GM10266 (cell line): Measurements from ENCODE around the gene KATNB1.

Experiments used
- DNase-seq: peaks from one replicate; pipeline ENCODE4 v3.0.0; 2012; ENCODE audit errors: extremely low spot score
- CTCF ChIP-seq: IDR thresholded peaks from 2 replicates; pipeline ENCODE4 v1.5.1; 2012; ENCODE audit warnings: mild to moderate bottlenecking, low read depth; ENCODE audit not compliant: control insufficient read depth, insufficient read depth; ENCODE audit errors: missing control alignments

KATNB1 gene

DNA sequence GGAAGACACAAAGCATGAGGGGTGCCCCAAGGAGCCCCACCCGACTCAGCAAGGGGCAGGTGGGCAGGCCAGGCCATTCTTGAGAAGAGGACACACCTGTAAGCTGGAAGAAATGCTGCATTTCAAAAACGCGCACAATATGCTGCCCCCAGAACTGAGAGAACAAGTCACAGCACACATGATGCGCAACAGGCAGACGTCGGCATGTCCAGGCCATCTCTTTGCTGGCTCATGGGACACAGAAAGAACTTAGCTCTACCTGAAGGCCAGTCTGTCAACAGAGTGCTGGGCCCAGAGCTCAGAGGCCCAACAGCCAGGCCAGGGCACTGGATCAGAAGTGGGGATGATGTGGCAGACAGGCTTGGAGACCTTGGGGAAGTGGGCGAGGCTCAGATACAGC lies 48.8 kb downstream of the KATNB1 start:
- TF ChIP-seq CTCF = no peak
- DNase-seq = no peak

- no peak for TF ChIP-seq CTCF
- DNase-seq = no peak
Measured at GRCh38 chr16:57785385-57785784, 49.8 kb downstream of the KATNB1 start.

GRCh38 chr16:57785924-57786323 lies 50.4 kb downstream of the KATNB1 start:
- no peak for TF ChIP-seq CTCF

GRCh38 chr16:57786632-57787518 lies 51.3 kb downstream of the KATNB1 start:
- TF ChIP-seq CTCF = no peak
- DNase-seq = no peak

More at GRCh38 chr16:57785924-57786323, 50.4 kb downstream of the KATNB1 start:
- no peak for DNase-seq

DNA sequence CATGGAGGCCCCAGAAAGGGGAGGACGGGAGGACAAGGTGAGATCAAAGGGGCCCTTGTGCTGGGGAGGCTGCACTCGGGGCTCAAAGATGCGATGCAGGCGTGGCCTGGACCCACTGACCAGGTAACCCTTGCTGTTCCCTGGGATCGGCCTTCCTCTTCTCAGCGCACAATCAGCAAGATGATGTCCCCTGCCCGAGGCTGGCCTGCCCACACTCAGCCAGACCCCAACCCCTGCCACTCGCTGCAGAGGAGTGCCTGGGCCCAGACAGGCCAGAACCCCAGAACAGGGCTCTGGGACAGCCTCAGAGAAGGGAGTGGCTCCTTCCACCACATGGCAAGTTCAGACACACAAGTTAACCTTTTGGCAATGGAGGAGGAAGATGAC lies 51.9 kb downstream of the KATNB1 start:
- TF ChIP-seq CTCF = no peak
- no peak for DNase-seq

DNA sequence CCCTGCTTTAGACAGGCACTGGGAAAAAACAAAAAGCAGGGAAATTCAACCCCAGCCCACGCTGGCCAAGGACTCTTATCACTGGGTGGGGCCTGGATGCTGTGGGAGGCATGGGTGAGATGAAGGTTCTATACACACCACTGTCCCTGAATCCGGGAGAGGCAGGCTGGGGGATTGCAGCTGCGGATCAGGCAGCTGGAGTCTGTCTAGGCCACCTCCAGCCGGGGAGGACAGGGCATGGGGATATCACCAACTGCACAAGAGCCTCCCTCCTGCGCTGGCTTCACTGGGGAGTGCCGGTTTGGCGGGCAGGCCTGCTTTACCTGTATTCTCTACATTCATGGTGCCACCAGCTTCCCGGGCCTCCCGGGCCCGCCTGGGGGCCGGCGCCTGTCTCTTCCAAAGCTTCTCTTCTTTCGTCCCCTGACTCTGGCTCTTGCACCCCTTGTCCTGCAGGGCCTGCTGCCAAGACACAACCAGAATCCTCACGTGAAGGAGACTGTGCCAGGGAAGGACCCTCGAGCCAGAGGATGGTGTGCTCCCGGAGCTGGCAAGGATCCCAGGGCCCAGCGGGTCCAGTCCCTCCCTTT lies 52.8 kb downstream of the KATNB1 start:
- no peak for TF ChIP-seq CTCF
- no peak for DNase-seq

- TF ChIP-seq CTCF = no peak
Measured at GRCh38 chr16:57788951-57789350, 53.4 kb downstream of the KATNB1 start.

More at GRCh38 chr16:57788951-57789350, 53.4 kb downstream of the KATNB1 start:
- DNase-seq = no peak
